ENCODE results near the gene MTERF2. TPM values are rescaled to one million over a fixed set of nuclear protein-coding genes. Genes with fewer than 3 reads are reported as not detected.
"Not testable (repeated sequence)": the region's sequence is repeated elsewhere in the genome, so short reads cannot be mapped to it uniquely, and the experiment has no call there.

MTERF2 gene
- total RNA-seq, 2 donors from 2014 or later: 24.1 to 32.9 TPM

DNA sequence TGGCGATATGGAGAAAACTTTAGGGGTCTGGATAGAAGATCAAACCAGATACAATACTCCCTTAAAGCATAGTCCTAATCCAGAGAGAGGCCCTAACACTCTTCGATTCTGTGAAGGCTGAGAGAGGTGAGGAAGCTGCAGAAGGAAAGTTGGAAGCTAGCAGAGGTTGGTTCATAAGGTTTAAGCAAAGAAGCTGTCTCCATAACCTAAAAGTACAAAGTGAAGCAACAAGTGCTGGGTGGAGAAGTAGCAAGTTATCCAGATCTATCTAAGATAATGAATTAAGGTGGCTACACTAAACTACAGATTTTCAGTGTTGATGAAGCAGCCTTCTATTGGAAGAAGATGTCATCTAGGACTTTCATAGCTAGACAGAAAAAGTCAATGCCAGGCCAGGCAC is 24.6 kb upstream of the MTERF2 start:
- no peak overlapping the region for H3K4me3 ChIP-seq
- intact Hi-C loops (cut with DNase I): no loop called here
- H3K36me3 ChIP-seq (replicated peaks in 1 of 2; ENCODE audit: insufficient read depth in 1 of 2, low read depth in 2 of 2): no peaks in the 10 kb centered on the region
- H3K27ac ChIP-seq: no peak overlapping the region
- no peaks in the 10 kb centered on the region for H3K9me3 ChIP-seq
- TF ChIP-seq, protein P1, sequence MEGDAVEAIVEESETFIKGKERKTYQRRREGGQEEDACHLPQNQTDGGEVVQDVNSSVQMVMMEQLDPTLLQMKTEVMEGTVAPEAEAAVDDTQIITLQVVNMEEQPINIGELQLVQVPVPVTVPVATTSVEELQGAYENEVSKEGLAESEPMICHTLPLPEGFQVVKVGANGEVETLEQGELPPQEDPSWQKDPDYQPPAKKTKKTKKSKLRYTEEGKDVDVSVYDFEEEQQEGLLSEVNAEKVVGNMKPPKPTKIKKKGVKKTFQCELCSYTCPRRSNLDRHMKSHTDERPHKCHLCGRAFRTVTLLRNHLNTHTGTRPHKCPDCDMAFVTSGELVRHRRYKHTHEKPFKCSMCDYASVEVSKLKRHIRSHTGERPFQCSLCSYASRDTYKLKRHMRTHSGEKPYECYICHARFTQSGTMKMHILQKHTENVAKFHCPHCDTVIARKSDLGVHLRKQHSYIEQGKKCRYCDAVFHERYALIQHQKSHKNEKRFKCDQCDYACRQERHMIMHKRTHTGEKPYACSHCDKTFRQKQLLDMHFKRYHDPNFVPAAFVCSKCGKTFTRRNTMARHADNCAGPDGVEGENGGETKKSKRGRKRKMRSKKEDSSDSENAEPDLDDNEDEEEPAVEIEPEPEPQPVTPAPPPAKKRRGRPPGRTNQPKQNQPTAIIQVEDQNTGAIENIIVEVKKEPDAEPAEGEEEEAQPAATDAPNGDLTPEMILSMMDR (IDR thresholded peaks at IDR 0.05): no peak
- TF ChIP-seq POLR2A (IDR thresholded peaks at IDR 0.05): no peak
- peaks cover 5% of the 10 kb centered on the region for H3K4me1 ChIP-seq
- DNase-seq (no peak), ATAC-seq (no peak)
- H3K27me3 ChIP-seq: no peaks in the 10 kb centered on the region
- 90 to 96% methylated on average over 2 of the region's 2 CpGs for WGBS, 2 donors

- no peak overlapping the region for H3K4me3 ChIP-seq
- TF ChIP-seq, protein P1 (IDR thresholded peaks at IDR 0.05): no peak
- H3K27ac ChIP-seq: no peak overlapping the region
- intact Hi-C loops (cut with DNase I): no loop called here
- H3K9me3 ChIP-seq: no peaks in the 10 kb centered on the region
- ATAC-seq (no peak), DNase-seq (no peak)
- H3K4me1 ChIP-seq: peaks cover 6% of the 10 kb centered on the region
- 96 to 97% methylated on average over 4 of the region's 4 CpGs for WGBS, 2 donors
- no peaks in the 10 kb centered on the region for H3K27me3 ChIP-seq
- no peaks in the 10 kb centered on the region for H3K36me3 ChIP-seq (replicated peaks in 1 of 2; ENCODE audit: insufficient read depth in 1 of 2, low read depth in 2 of 2)
These were observed 20.5 kb upstream of the MTERF2 start for GRCh38 chr12:107007411-107007810.

- H3K27me3 ChIP-seq; H3K9me3 ChIP-seq; H3K4me3 ChIP-seq; ATAC-seq; H3K36me3 ChIP-seq (replicated peaks in 1 of 2; ENCODE audit: insufficient read depth in 1 of 2, low read depth in 2 of 2); intact Hi-C loops (cut with DNase I); H3K4me1 ChIP-seq; DNase-seq; H3K27ac ChIP-seq: not testable (repeated sequence)
- 71 to 86% methylated on average over 4 of the region's 4 CpGs for WGBS, 2 donors
These were observed 15.7 kb upstream of the MTERF2 start for GRCh38 chr12:107002665-107003064.

GRCh38 chr12:106999446-106999845 is 12.5 kb upstream of the MTERF2 start:
- Histone ChIP-seq H3K27me3 (no peaks in the 10 kb centered on the region), H3K27ac (no peak overlapping the region), H3K9me3 (no peaks in the 10 kb centered on the region), H3K36me3 (replicated peaks in 1 of 2; ENCODE audit: insufficient read depth in 1 of 2, low read depth in 2 of 2) (peaks cover 3 to 4% of the 10 kb centered on the region in 2 donors), H3K4me3 (no peak overlapping the region), H3K4me1 (peaks cover 6% of the 10 kb centered on the region)
- WGBS, 2 donors: 82 to 89% methylated on average over 6 of the region's 6 CpGs
- no peak for TF ChIP-seq POLR2A (IDR thresholded peaks at IDR 0.05)
- TF ChIP-seq, protein P1 (IDR thresholded peaks at IDR 0.05): no peak
- ATAC-seq (no peak), DNase-seq (no peak)
- intact Hi-C loops (cut with DNase I): loop anchor here (10.0 kb wide), 1 partner anchor 105 kb away; no protein-coding TSS in a partner anchor

DNA sequence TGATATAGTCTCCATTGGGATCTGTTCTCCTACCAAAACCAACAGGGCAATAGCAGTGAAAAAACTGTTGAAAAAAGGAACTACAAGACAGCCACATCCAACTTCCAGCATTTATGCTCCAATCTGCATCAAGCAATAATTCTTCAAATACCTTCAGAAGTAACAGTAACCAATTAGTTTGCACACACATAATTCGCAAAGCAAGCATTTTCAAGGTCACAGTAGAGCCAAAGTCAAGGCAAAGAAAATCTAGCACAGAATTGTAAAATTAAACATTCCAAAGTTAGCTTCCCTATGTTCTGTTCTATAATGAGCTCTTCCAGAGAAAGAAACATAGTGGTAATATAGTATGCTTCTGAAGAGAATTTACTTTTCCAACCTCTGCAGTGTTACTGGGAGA is 11.0 kb upstream of the MTERF2 start:
- no peak for TF ChIP-seq POLR2A (IDR thresholded peaks at IDR 0.05)
- TF ChIP-seq, protein P1 (IDR thresholded peaks at IDR 0.05): no peak
- Histone ChIP-seq H3K4me3 (no peak overlapping the region), H3K27ac (no peak overlapping the region), H3K36me3 (replicated peaks in 1 of 2; ENCODE audit: insufficient read depth in 1 of 2, low read depth in 2 of 2) (peaks cover 3 to 4% of the 10 kb centered on the region in 2 donors), H3K9me3 (no peaks in the 10 kb centered on the region), H3K27me3 (no peaks in the 10 kb centered on the region), H3K4me1 (no peaks in the 10 kb centered on the region)
- DNase-seq: no peak
- intact Hi-C loops (cut with DNase I): loop anchor here (10.0 kb wide), 1 partner anchor 107 kb away; no protein-coding TSS in a partner anchor
- no peak for ATAC-seq
- WGBS, 2 donors: 65 to 86% methylated on average over 1 of the region's 1 CpG

DNA sequence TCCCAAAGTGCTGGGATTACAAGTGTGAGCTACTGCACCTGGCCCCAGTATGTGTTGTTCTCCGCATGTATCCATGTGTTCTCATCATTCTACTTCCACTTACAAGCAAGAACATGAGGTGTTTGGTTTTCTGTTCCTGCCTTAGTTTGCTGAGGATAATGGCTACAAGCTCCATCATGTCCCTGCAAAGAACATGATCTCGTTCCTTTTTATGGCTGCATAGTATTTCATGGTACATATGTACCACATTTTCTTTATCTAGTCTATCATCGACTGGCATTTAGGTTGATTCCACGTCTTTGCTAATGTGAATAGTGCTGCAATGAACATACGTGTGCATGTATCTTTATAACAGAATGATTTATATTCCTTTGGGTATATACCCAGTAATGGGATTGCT is 9.2 kb upstream of the MTERF2 start:
- H3K4me3 ChIP-seq; H3K27me3 ChIP-seq; H3K9me3 ChIP-seq; H3K27ac ChIP-seq; H3K36me3 ChIP-seq (replicated peaks in 1 of 2; ENCODE audit: insufficient read depth in 1 of 2, low read depth in 2 of 2); H3K4me1 ChIP-seq; DNase-seq; ATAC-seq: not testable (repeated sequence)
- WGBS, 2 donors: 96 to 98% methylated on average over 5 of the region's 5 CpGs
- intact Hi-C loops (cut with DNase I): loop anchor here (10.0 kb wide), 1 partner anchor 109 kb away; no protein-coding TSS in a partner anchor
